NCI-H1436 treated with DMSO at 0.1 percent for 48 hours (cell line): ENCODE data around the gene SLC22A5.

Experiments
- DNase-seq: peaks from one replicate; lab custom pipeline; 2025; lab: John Stamatoyannopoulos, UW

The SLC22A5 gene

DNA sequence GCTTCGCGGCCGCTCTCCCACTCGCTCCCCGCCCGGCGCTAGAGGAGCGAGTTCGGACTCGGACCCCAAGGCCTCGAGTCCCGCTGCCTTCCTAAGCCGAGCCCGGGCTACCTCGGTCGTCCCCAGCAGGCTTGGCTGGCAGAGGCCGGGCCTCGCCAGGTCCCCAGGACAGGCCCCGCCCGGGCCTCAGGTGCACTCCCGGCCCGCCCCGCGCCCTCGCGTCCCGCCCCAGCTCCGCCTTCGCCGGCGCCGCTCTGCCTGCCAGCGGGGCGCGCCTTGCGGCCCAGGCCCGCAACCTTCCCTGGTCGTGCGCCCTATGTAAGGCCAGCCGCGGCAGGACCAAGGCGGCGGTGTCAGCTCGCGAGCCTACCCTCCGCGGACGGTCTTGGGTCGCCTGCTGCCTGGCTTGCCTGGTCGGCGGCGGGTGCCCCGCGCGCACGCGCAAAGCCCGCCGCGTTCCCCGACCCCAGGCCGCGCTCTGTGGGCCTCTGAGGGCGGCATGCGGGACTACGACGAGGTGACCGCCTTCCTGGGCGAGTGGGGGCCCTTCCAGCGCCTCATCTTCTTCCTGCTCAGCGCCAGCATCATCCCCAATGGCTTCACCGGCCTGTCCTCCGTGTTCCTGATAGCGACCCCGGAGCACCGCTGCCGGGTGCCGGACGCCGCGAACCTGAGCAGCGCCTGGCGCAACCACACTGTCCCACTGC lies at the start of gene SLC22A5:
TSS of gene SLC22A5 (plus strand) at position 237 of the 707 bp plus-strand sequence. CDS start at position 500, 263 bp downstream.
- DNase-seq: no peak

- DNase-seq: no peak
Measured at GRCh38 chr5:132319975-132320374, 49.5 kb upstream of the SLC22A5 start.

DNA sequence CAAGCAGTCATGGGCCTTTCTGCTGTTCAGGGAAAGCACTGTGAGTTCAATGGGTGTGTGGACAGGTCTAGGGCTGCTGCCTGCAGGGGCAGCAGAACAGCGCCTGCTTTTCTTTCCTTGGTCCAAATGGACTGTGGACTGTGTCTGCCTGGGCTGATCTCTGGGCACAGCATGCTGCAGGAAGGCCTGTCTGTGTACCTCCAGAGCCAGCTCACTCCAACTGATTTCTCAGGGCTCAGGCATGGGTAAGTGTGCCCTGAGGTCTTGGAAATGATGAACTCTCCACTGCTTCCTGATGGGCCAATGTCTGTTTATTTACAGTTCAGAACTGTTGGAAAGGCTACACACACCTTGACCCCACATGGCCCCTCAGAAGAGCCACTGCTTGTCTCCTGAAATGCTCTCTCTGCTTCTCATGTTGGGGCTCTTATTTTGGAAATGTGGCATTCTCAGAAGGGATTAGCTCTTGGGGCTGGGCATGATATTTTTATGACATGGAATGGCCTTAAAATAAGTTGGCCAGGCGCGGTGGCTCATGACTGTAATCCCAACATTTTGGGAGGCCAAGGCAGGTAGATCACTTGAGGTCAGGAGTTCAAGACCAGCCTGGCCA lies 48.3 kb upstream of the SLC22A5 start:
- DNase-seq: no peak

DNA sequence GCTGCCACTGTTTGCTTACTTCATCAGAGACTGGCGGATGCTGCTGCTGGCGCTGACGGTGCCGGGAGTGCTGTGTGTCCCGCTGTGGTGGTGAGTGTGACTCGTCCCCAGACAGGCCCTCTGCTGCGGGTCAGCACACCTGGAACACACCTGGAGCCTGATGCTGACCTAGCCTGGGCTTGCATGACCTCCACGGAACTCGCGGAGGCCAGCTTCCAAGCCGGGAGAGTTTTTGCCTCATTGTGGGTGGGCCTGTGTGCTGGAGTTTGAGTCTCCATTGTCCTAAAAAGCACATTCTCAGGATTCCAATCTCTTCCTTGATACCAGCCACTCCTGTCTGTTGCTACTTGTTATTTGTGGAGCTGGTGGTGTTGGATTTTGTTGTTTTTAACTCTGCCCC lies 47.2 kb upstream of the SLC22A5 start:
- DNase-seq: no peak

- DNase-seq: no peak
Measured at GRCh38 chr5:132323202-132323601, 46.3 kb upstream of the SLC22A5 start.

GRCh38 chr5:132325691-132326090 lies 43.8 kb upstream of the SLC22A5 start:
- DNase-seq: no peak

DNA sequence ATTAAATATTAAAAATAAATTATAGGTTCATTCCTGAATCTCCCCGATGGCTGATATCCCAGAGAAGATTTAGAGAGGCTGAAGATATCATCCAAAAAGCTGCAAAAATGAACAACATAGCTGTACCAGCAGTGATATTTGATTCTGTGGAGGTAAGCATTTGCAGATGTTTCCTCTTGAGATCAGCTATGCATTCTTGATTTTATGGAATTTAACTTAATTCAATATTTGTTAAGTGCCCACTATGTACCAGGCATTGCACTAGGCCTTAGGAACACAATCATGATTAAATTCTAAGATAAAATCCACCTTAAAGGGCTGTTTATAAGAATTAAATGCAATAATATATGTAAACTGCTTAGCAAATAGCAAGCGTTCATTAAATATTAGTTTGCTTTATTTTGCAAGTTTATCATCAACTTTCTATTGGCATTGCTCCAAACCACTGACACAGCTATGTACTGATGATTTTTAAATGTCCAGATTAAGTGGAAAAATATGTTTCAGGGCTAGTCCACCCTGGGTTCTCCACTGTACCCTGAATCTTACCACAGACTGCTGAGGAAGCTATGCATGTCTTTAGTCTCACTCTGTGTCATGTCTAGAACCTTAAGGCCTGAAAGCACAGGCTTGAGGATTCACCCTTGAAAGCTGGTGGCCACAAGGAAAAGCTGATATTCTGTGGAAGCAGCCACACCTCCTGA lies 42.1 kb upstream of the SLC22A5 start:
- DNase-seq: no peak

DNA sequence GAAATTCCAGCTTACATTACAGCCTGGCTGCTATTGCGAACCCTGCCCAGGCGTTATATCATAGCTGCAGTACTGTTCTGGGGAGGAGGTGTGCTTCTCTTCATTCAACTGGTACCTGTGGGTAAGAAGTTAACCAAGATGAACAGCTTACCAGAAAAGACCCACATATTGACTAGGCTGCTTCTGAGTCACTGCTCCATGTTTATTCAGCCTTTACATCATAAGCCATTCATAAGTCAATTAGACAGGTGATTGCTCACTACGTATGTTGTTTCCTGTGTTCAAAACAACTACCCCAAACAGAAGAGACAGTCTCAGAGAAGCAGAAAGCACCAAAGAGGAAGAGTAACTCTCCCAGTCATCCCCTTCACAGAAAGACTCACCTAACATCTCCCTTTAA lies 34.7 kb upstream of the SLC22A5 start:
- no peak for DNase-seq

GRCh38 chr5:132335402-132335801 lies 34.1 kb upstream of the SLC22A5 start:
- DNase-seq: no peak

DNA sequence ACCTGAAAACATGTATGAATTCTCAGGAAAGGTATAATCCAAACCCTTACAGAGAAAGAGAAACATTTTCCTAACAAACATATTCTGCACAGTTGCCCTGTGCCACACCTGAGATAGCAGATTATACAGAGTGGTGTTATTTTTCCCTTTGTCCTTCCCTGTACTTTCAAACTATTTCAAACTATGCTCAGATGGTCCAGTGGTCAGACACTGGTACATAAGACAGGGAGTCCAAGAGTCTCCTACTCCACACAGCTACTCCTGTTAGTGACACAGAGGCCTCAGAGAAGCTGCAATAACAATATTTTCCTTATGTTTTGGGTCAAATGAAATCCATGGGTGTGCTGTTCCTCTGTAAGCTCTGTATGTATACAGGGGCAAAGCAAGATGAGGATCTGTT lies 30.0 kb upstream of the SLC22A5 start:
- no peak for DNase-seq

DNA sequence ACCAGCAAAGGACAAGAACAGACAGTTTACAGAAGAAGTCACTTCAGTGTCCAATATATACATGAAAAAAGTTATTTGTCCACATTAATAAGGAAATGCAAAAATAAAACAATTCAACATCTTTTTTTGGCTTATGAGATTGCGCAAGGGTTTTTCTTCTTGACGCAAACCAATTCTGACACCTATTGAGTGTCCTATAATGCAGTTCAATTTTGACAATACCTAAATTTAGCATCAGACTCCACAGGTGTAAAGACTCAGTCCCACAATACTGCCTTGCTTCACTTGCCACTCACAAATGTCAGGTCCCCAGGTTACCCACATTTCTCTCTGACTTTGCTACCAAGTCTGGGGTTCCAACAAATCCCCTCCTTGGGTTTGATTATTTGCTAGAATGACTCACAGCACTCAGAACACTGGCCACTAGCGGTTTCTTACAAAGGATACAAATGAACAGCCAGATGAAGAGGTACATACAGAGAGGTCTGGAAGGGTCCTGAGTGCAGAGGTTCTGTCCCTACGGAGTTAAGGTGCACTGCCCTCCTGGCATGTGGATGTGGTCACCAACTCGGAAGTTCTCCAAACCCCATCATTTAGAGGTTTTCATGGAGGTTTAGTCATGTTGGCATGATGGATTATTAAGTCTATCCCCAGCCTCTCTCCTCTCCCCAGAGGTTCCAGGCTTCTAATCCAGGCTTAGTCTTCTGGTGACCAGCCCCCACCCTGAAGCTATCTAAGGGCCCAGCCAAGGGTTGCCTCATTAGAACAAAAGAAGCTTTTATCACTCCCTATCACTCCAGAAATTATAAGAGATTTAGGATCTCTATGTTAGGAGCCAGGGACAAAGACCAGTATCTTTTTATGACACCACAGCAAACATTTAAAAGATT lies 27.0 kb upstream of the SLC22A5 start:
- no peak for DNase-seq

- DNase-seq: no peak
Measured at GRCh38 chr5:132344775-132345514, 24.6 kb upstream of the SLC22A5 start.

DNA sequence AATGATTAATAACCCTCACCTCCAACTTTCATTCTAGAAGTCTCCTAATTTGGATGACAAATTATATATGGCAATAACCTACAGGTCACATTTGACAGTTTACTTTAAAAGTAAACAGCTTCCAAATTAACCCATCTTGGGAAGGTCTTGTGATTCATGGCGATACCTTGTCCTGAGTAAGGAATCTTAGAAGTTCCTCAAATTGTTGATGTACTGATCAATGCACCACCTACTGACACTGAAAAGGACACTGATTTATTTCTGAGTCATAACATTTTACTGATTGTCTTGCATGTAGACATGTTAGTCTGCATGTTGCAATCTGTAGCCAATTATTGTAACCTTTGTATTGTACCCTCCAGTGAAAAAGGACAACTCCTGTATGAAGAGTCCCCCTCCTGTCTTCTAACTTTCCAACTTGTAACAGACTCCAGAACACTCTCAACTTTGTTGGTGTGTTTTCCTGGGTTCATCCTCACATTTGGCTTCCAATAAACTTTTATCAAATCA lies 16.0 kb upstream of the SLC22A5 start:
- DNase-seq: no peak

DNA sequence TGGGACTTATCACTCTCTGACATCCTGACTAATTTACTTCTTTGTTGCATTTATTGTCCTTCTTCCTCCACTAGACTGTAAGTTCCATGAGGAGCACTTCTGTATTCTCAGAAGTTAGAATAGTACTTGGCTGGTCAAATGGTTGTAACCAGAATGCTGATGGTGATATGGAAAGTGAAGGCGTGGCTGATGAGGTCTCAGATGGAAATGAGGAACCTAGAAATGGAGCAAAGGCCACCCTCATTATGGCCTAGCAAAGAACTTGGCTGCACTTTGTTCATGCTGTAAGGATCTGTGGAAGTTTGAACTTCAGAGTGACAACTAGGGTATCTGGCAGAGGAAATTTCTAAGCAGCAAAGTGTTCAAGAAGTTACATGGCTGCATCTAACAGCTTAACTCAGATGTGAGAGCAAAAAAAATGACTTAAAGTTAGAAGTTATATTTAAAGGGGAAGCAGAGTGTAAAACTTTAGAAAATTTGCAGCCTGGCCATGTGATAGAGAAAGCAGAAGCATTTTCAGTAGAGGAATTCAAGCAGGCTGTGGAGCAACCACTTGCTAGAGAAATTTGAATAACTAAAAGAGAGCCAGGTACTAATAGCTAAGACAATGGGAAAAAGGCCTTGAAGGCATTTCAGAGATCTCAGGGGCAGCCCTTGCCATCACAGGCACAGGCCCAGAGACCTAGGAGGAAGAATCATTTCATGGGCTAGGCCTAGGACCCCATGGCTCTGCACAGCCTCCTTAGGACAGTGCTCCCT lies 14.9 kb upstream of the SLC22A5 start:
- no peak for DNase-seq

- DNase-seq: no peak
Measured at GRCh38 chr5:132355140-132355765, 14.3 kb upstream of the SLC22A5 start.

DNA sequence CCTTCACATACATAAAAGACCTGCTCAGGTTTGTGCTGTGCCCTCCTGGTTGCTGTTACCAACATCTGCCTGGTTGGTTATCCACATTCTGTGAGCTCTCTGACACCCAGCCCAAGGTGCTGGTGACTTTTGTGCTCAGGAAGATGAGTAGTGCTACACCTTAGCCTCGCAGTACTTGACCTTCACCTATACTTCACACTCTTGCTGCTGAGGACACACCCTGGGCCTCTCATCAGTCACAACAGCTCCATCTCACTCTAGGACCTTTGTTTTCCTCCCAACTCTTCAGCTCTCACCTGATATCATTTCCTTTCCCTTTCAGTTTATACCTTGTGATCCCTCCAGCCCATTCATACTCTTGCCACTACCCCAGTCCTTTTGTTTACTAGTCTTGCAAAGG lies 10.7 kb upstream of the SLC22A5 start:
- no peak for DNase-seq

DNA sequence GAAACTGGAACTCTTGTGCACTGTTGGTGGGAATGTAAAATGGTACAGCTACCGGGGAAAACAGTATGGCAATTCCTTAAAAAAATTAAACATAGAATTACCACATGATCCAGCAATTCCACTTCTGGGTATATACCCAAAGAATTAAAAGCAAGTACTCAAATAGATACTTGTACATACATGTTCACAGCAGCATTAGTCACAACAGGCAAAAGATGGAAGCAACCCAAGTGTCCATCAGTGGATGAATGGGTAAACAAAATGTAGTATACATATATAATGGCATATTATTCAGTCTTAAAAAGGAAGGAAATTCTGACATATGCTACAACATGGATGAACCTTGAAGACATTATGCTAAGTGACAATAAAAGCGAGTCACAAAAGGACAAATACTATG lies 7.4 kb upstream of the SLC22A5 start:
- DNase-seq: no peak

- DNase-seq: no peak
Measured at GRCh38 chr5:132363431-132364112, 5.9 kb upstream of the SLC22A5 start.

GRCh38 chr5:132364319-132364718 lies 5.2 kb upstream of the SLC22A5 start:
- no peak for DNase-seq

GRCh38 chr5:132365213-132365612 lies 4.3 kb upstream of the SLC22A5 start:
- DNase-seq: no peak
